ENCODE measurements around the gene ALPK3. TPM values are rescaled to one million over a fixed set of nuclear protein-coding genes. Genes with fewer than 3 reads are reported as not detected.

Gene ALPK3
- total RNA-seq, 1 experiment from 2014 or later: 2.0 TPM

GRCh38 chr15:84890670-84891162 is 73.6 kb downstream of the ALPK3 start (continued):
- TF ChIP-seq ATF3 (IDR thresholded peaks at IDR 0.05) (no peak), POLR2AphosphoS5 (IDR thresholded peaks at IDR 0.05; ENCODE audit: low read depth, low read length) (no peak), FOSL1 (IDR thresholded peaks at IDR 0.05; ENCODE audit: low read depth) (no peak)

- peaks cover 0 to 10% of the 10 kb centered on the region in 2 experiments; a peak in 1 of 4 replicates for H3K4me1 ChIP-seq (ENCODE audit: control insufficient read depth in 1 of 2, insufficient read depth in 2 of 2, low read length in 2 of 2)
- ATAC-seq: no peak
- no peaks in the 10 kb centered on the region for H3K27me3 ChIP-seq (ENCODE audit: insufficient read depth, low read length)
- no peak overlapping the region for H2AFZ ChIP-seq (ENCODE audit: low read depth, low read length, poor library complexity, severe bottlenecking)
- ChIA-PET POLR2A (no interaction called here), RAD21 (ENCODE audit: low non-redundant PET in 1 of 2, low total read pairs in 2 of 2, uncharacterized antibody in 2 of 2, unreplicated experiment in 2 of 2) (no interaction called here), CTCF (no interaction called here)
- H3K9ac ChIP-seq (ENCODE audit: low read length): no peak overlapping the region
- H3K36me3 ChIP-seq (ENCODE audit: control insufficient read depth in 1 of 2, insufficient read depth in 2 of 2, low read length in 2 of 2): no peaks in the 10 kb centered on the region
- no peaks in the 10 kb centered on the region for H3K9me3 ChIP-seq (ENCODE audit: control insufficient read depth in 1 of 2, insufficient read depth in 1 of 2, low read depth in 1 of 2, low read length in 2 of 2)
- no peak overlapping the region for H3K4me2 ChIP-seq (ENCODE audit: low read length)
- no peak for DNase-seq (ENCODE audit: low read depth, low spot score)
- TF ChIP-seq YY1 (IDR thresholded peaks at IDR 0.05; ENCODE audit: extremely low read depth, insufficient replicate concordance, low read depth, low read length): no peak
- no peak for TF ChIP-seq RAD21 (IDR thresholded peaks at IDR 0.05; ENCODE audit: low read depth)
- BruUV-seq (replicated peaks): no TSS peak
- no peaks in the 10 kb centered on the region for H3K79me2 ChIP-seq (ENCODE audit: insufficient read depth, low read length)
- H4K20me1 ChIP-seq (ENCODE audit: insufficient read depth): no peaks in the 10 kb centered on the region
- no peaks in the 10 kb centered on the region for H3K9me2 ChIP-seq (ENCODE audit: insufficient read depth)
- H3K4me3 ChIP-seq (replicated peaks in 1 of 2; ENCODE audit: low read depth in 1 of 2, low read length in 2 of 2): no peak overlapping the region
- H3K27ac ChIP-seq (ENCODE audit: low read depth, low read length): no peak overlapping the region
- intact Hi-C loops (cut with micrococcal nuclease): no loop called here
Observed at GRCh38 chr15:84891339-84891738, 74.2 kb downstream of the ALPK3 start.

GRCh38 chr15:84892786-84893307 is 75.7 kb downstream of the ALPK3 start:
- no peaks in the 10 kb centered on the region for H3K79me2 ChIP-seq (ENCODE audit: insufficient read depth, low read length)
- H3K4me1 ChIP-seq (ENCODE audit: control insufficient read depth in 1 of 2, insufficient read depth in 2 of 2, low read length in 2 of 2): peaks cover 0 to 10% of the 10 kb centered on the region in 2 experiments; a peak in 1 of 4 replicates
- ATAC-seq (no peak), DNase-seq (ENCODE audit: low read depth, low spot score) (no peak)
- no peak overlapping the region for H2AFZ ChIP-seq (ENCODE audit: low read depth, low read length, poor library complexity, severe bottlenecking)
- no peak overlapping the region for H3K9ac ChIP-seq (ENCODE audit: low read length)
- RAD21 ChIA-PET (ENCODE audit: low non-redundant PET in 1 of 2, low total read pairs in 2 of 2, uncharacterized antibody in 2 of 2, unreplicated experiment in 2 of 2): no interaction called here
- no peaks in the 10 kb centered on the region for H3K27me3 ChIP-seq (ENCODE audit: insufficient read depth, low read length)
- no peaks in the 10 kb centered on the region for H3K9me3 ChIP-seq (ENCODE audit: control insufficient read depth in 1 of 2, insufficient read depth in 1 of 2, low read depth in 1 of 2, low read length in 2 of 2)
- CTCF ChIA-PET: no interaction called here
- H4K20me1 ChIP-seq (ENCODE audit: insufficient read depth): no peaks in the 10 kb centered on the region
- H3K4me3 ChIP-seq (replicated peaks in 1 of 2; ENCODE audit: low read depth in 1 of 2, low read length in 2 of 2): no peak overlapping the region
- intact Hi-C loops (cut with micrococcal nuclease): no loop called here
- BruUV-seq (replicated peaks): no TSS peak
- H3K9me2 ChIP-seq (ENCODE audit: insufficient read depth): no peaks in the 10 kb centered on the region
- no peak overlapping the region for H3K4me2 ChIP-seq (ENCODE audit: low read length)
- POLR2A ChIA-PET: no interaction called here
- no peaks in the 10 kb centered on the region for H3K36me3 ChIP-seq (ENCODE audit: control insufficient read depth in 1 of 2, insufficient read depth in 2 of 2, low read length in 2 of 2)
- no peak overlapping the region for H3K27ac ChIP-seq (ENCODE audit: low read depth, low read length)
- TF ChIP-seq JUND (IDR thresholded peaks at IDR 0.05) (no peak), EZH2phosphoT487 (IDR thresholded peaks at IDR 0.05; ENCODE audit: borderline replicate concordance) (no peak), SP1 (IDR thresholded peaks at IDR 0.05; ENCODE audit: low read depth) (no peak), EGR1 (IDR thresholded peaks at IDR 0.05; ENCODE audit: low read depth) (no peak), RAD21 (IDR thresholded peaks at IDR 0.05; ENCODE audit: low read depth) (no peak), TCF7L2 (IDR thresholded peaks at IDR 0.05; ENCODE audit: borderline replicate concordance, extremely low read depth, insufficient read depth, insufficient read length) (no peak), FOSL1 (IDR thresholded peaks at IDR 0.05; ENCODE audit: low read depth) (no peak), POLR2AphosphoS5 (IDR thresholded peaks at IDR 0.05; ENCODE audit: low read depth, low read length) (no peak), EZH2 (IDR thresholded peaks at IDR 0.05) (no peak), POLR2A (IDR thresholded peaks at IDR 0.05; ENCODE audit: borderline replicate concordance, extremely low read depth, insufficient read depth, insufficient read length) (no peak), ELF1 (IDR thresholded peaks at IDR 0.05; ENCODE audit: borderline replicate concordance, low read depth) (no peak), ZNF274 (IDR thresholded peaks at IDR 0.05; ENCODE audit: low read depth, low read length) (no peak), ATF3 (IDR thresholded peaks at IDR 0.05) (no peak)
- TF ChIP-seq, protein P1, sequence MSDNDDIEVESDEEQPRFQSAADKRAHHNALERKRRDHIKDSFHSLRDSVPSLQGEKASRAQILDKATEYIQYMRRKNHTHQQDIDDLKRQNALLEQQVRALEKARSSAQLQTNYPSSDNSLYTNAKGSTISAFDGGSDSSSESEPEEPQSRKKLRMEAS (IDR thresholded peaks at IDR 0.05): no peak
